GM18526 (cell line): ENCODE results near the gene PTPRO.

Source experiments
- POLR2A ChIP-seq: IDR thresholded peaks from 3 replicates; pipeline ENCODE4 v1.6.1; 2011; ENCODE audit not compliant: insufficient read length; ENCODE audit errors: extremely low read depth

The PTPRO gene

GRCh38 chr12:15469356-15469755, 147.0 kb downstream of the PTPRO start:
- TF ChIP-seq POLR2A, result no peak

- no peak for TF ChIP-seq POLR2A
These were observed 149.7 kb downstream of the PTPRO start for GRCh38 chr12:15472036-15472435.

DNA sequence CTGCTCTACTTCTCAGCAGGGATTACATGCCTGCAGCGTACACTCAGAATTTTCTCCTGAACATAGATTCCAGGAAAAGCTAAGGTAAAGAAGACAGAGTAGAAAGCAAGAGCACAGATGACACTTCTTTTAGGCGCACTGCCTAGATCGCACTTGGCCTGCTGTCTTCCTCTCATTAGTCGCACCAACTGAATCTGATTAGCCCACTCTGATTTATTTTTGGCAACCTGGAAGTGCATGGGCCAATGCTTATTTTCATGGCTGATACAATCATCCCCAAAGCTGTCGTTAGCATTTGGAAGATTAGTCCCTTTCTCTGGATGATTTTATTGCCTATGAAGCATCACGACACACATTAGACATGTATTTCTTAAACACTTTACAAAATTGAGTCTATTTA, 152.5 kb downstream of the PTPRO start:
- no peak for TF ChIP-seq POLR2A

- TF ChIP-seq POLR2A, result no peak
These were observed 155.5 kb downstream of the PTPRO start for GRCh38 chr12:15477761-15478160.

DNA sequence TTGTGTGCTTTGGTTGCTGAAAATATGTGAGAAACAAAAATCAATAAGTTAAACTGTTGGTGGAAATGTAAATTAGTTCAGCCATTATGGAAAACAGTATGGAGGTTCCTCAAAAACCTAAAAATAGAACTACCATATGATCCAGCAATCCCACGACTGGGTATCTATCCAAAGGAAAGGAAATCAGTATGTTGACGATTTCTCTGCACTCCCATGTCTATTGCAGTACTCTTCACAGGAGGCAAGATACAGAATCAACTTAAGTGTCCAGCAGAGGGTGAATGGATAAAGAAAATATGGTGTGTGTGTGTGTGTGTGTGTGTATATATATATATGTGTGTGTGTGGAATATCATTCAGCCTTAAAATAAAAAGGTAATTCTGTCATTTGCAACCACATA, 159.5 kb downstream of the PTPRO start:
- TF ChIP-seq POLR2A, result no peak

- no peak for TF ChIP-seq POLR2A
These were observed 163.2 kb downstream of the PTPRO start for GRCh38 chr12:15485466-15485865.

GRCh38 chr12:15486859-15487258, 164.6 kb downstream of the PTPRO start:
- TF ChIP-seq POLR2A, result no peak

GRCh38 chr12:15488481-15488880, 166.2 kb downstream of the PTPRO start:
- TF ChIP-seq POLR2A, result no peak

GRCh38 chr12:15494329-15495046, 172.2 kb downstream of the PTPRO start:
- TF ChIP-seq POLR2A, result no peak

GRCh38 chr12:15495746-15496145, 173.4 kb downstream of the PTPRO start:
- no peak for TF ChIP-seq POLR2A

DNA sequence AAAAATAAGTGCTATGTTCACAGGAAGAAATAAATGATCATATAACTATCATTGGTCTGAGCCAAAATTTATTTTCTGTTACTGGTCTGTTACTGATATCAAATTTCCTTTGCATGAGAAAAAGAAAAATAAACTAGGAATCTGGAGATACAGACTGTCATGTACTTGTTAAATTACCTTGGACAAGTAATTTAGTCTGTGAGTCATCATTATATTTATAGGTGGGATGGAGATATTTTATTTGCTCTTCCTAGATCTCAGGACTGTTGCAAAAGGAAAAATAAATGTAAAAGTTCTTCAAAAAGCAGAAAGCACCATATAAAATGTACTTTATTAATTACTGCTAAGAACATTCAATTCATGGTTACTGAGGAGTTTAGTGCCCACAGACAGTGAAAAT, 174.4 kb downstream of the PTPRO start:
- TF ChIP-seq POLR2A, result no peak

DNA sequence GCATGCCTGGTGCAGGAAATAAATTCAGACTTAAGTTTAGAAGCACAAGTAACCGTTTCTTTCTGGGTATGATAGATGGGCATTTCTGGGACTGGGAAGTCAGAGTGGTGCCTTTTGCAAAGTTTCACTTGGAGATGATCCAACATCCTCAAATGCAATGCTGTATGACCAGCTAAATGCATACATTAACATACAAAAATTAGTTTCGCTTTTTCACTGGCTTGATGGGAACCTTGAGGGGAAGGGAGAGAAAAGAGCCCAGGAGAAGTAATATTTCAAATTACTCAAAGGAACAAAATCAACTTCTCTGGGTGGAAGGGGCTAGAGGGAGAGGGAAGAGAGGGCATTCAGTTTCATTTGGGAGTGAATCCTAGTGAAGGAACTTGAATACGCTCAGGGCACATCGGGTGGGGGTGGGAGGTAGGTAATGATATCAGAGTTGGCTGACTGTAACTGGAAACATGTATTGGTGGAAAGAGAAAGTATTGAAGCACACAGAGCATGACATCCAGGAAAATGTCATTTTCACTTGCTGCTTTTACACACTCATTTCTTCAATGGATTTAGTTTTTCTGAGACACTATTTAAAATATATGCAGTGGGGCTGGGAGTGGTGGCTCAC, 175.5 kb downstream of the PTPRO start:
- no peak for TF ChIP-seq POLR2A

GRCh38 chr12:15502211-15502610, 179.9 kb downstream of the PTPRO start:
- no peak for TF ChIP-seq POLR2A

- no peak for TF ChIP-seq POLR2A
These were observed 183.3 kb downstream of the PTPRO start for GRCh38 chr12:15505616-15506015.

DNA sequence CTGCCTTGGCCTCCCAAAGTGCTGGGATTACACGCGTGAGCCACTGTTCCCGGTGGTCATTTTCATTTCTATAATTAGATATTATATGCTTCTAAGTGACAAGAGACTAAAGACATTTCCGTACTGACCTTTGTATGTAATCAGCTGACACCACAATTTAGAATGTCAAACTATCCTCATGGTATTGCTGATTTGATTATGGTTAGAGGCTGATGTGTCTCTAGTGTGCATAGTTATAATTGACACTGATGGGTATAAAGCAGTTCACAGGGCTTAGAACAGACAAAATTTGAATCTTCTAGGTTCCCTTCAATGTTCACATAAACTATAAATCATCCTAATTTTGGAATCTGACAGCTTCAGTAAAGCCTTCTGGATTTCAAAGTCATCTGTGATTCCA, 192.7 kb downstream of the PTPRO start:
- TF ChIP-seq POLR2A, result no peak

- TF ChIP-seq POLR2A, result no peak
These were observed 197.8 kb downstream of the PTPRO start for GRCh38 chr12:15520083-15520482.

GRCh38 chr12:15520844-15521243, 198.5 kb downstream of the PTPRO start:
- no peak for TF ChIP-seq POLR2A
